Central memory CD8-positive, alpha-beta T cell (primary cell): Measurements from ENCODE around the gene EHMT1.
A peak's percentile ranks its signal among the peaks of the same experiment; 100 is the strongest.
"Not testable (repeated sequence)": the region's sequence is repeated elsewhere in the genome, so short reads cannot be mapped to it uniquely, and the experiment has no call there.

Experiments used
- ATAC-seq: fragments of 150-1000 bp; cut with Tn5 transposase; replicated peaks from 2 replicates; pipeline ENCODE4 v1.10.0; 2022; ENCODE audit warnings: mild to moderate bottlenecking, moderate FRiP score, moderate number of reproducible peaks; ENCODE audit not compliant: poor library complexity, severe bottlenecking; ENCODE audit errors: extremely low read depth
- DNase-seq, 2 donors: peaks; one replicate each; pipeline ENCODE4 v3.0.0; 2021; ENCODE audit warnings: low spot score in 2 of 2
- H3K27ac Mint-ChIP-seq: one replicate; pipeline ENCODE4 v1.8.0; 2022; ENCODE audit warnings: low read depth, mild to moderate bottlenecking, moderate library complexity, mixed read lengths
- H3K27me3 Mint-ChIP-seq: one replicate; pipeline ENCODE4 v1.8.0; 2022; ENCODE audit warnings: mixed read lengths
- H3K36me3 Mint-ChIP-seq: one replicate; pipeline ENCODE4 v1.8.0; 2022; ENCODE audit warnings: mild to moderate bottlenecking, moderate library complexity, mixed read lengths; ENCODE audit not compliant: insufficient read depth
- H3K4me1 Mint-ChIP-seq: one replicate; pipeline ENCODE4 v1.8.0; 2022; ENCODE audit warnings: mixed read lengths
- H3K4me3 Mint-ChIP-seq: one replicate; pipeline ENCODE4 v1.8.0; 2022; ENCODE audit warnings: mild to moderate bottlenecking, moderate library complexity, mixed read lengths
- H3K9me3 Mint-ChIP-seq: one replicate; pipeline ENCODE4 v1.8.0; 2022; ENCODE audit warnings: mixed read lengths

The EHMT1 gene

GRCh38 chr9:137731216-137731946 lies 112.6 kb downstream of the EHMT1 start:
- Mint-ChIP-seq H3K9me3 (peaks cover 9% of the 10 kb centered on the region), H3K36me3 (peaks cover 33% of the 10 kb centered on the region), H3K4me1 (peaks cover 41% of the 10 kb centered on the region), H3K27me3 (no peaks in the 10 kb centered on the region), H3K27ac (no peak overlapping the region), H3K4me3 (no peak overlapping the region)
- no peak for ATAC-seq
- no peak for DNase-seq

GRCh38 chr9:137731947-137732813 lies 113.4 kb downstream of the EHMT1 start:
- ATAC-seq = no peak
- Mint-ChIP-seq H3K27ac (no peak overlapping the region), H3K9me3 (peaks cover 9% of the 10 kb centered on the region), H3K27me3 (no peaks in the 10 kb centered on the region), H3K4me1 (peaks cover 35% of the 10 kb centered on the region), H3K36me3 (peaks cover 27% of the 10 kb centered on the region), H3K4me3 (no peak overlapping the region)
- no peak for DNase-seq

- H3K27ac Mint-ChIP-seq = no peak overlapping the region
- peaks cover 9% of the 10 kb centered on the region for H3K9me3 Mint-ChIP-seq
- H3K4me3 Mint-ChIP-seq = no peak overlapping the region
- peaks cover 29% of the 10 kb centered on the region for H3K4me1 Mint-ChIP-seq
- peaks cover 29% of the 10 kb centered on the region for H3K36me3 Mint-ChIP-seq
- ATAC-seq (no peak), DNase-seq (no peak)
- no peaks in the 10 kb centered on the region for H3K27me3 Mint-ChIP-seq
Measured at GRCh38 chr9:137733429-137733828, 114.6 kb downstream of the EHMT1 start.

- no peaks in the 10 kb centered on the region for H3K27me3 Mint-ChIP-seq
- ATAC-seq (no peak), DNase-seq (no peak)
- peaks cover 29% of the 10 kb centered on the region for H3K4me1 Mint-ChIP-seq
- no peak overlapping the region for H3K4me3 Mint-ChIP-seq
- peaks cover 9% of the 10 kb centered on the region for H3K9me3 Mint-ChIP-seq
- H3K27ac Mint-ChIP-seq = peak overlapping the region; percentile 5
- peaks cover 26% of the 10 kb centered on the region for H3K36me3 Mint-ChIP-seq
Measured at GRCh38 chr9:137734181-137734580, 115.4 kb downstream of the EHMT1 start.

GRCh38 chr9:137738182-137738696 lies 119.4 kb downstream of the EHMT1 start:
- Mint-ChIP-seq H3K27ac (peak overlapping the region; percentile 32), H3K36me3 (peaks cover 18% of the 10 kb centered on the region), H3K4me1 (peaks cover 34% of the 10 kb centered on the region)
- H3K9me3 Mint-ChIP-seq, DNase-seq, ATAC-seq, H3K27me3 Mint-ChIP-seq, H3K4me3 Mint-ChIP-seq: not testable (repeated sequence)

GRCh38 chr9:137738703-137739102 lies 119.9 kb downstream of the EHMT1 start:
- Mint-ChIP-seq H3K9me3 (peaks cover 9% of the 10 kb centered on the region), H3K36me3 (peaks cover 19% of the 10 kb centered on the region), H3K4me1 (peaks cover 33% of the 10 kb centered on the region), H3K27ac (no peak overlapping the region), H3K27me3 (no peaks in the 10 kb centered on the region), H3K4me3 (no peak overlapping the region)
- DNase-seq = no peak
- ATAC-seq = no peak

GRCh38 chr9:137739371-137740309 lies 120.8 kb downstream of the EHMT1 start:
- ATAC-seq = no peak
- Mint-ChIP-seq H3K4me1 (peaks cover 25% of the 10 kb centered on the region), H3K36me3 (peaks cover 25% of the 10 kb centered on the region), H3K4me3 (no peak overlapping the region), H3K27ac (no peak overlapping the region), H3K9me3 (no peaks in the 10 kb centered on the region), H3K27me3 (no peaks in the 10 kb centered on the region)
- DNase-seq = no peak

- peaks cover 25% of the 10 kb centered on the region for H3K4me1 Mint-ChIP-seq
- DNase-seq (no peak), ATAC-seq (no peak)
- no peak overlapping the region for H3K4me3 Mint-ChIP-seq
- H3K27me3 Mint-ChIP-seq = no peaks in the 10 kb centered on the region
- peaks cover 31% of the 10 kb centered on the region for H3K36me3 Mint-ChIP-seq
- no peaks in the 10 kb centered on the region for H3K9me3 Mint-ChIP-seq
- no peak overlapping the region for H3K27ac Mint-ChIP-seq
Measured at GRCh38 chr9:137740312-137740711, 121.5 kb downstream of the EHMT1 start.

- Mint-ChIP-seq H3K36me3 (peaks cover 41% of the 10 kb centered on the region), H3K27me3 (no peaks in the 10 kb centered on the region), H3K4me1 (peaks cover 25% of the 10 kb centered on the region), H3K4me3 (no peak overlapping the region), H3K9me3 (no peaks in the 10 kb centered on the region), H3K27ac (no peak overlapping the region)
- ATAC-seq = no peak
- DNase-seq = no peak
Measured at GRCh38 chr9:137741330-137741729, 122.5 kb downstream of the EHMT1 start.

- ATAC-seq (no peak), DNase-seq (no peak)
- Mint-ChIP-seq H3K27ac (peak overlapping the region; percentile 51), H3K4me3 (no peak overlapping the region), H3K9me3 (no peaks in the 10 kb centered on the region), H3K36me3 (peaks cover 45% of the 10 kb centered on the region), H3K4me1 (peaks cover 25% of the 10 kb centered on the region), H3K27me3 (no peaks in the 10 kb centered on the region)
Measured at GRCh38 chr9:137742698-137743097, 123.9 kb downstream of the EHMT1 start.

GRCh38 chr9:137743695-137744094 lies 124.9 kb downstream of the EHMT1 start:
- DNase-seq (no peak), ATAC-seq (no peak)
- no peak overlapping the region for H3K27ac Mint-ChIP-seq
- peaks cover 17% of the 10 kb centered on the region for H3K4me1 Mint-ChIP-seq
- no peaks in the 10 kb centered on the region for H3K27me3 Mint-ChIP-seq
- no peak overlapping the region for H3K4me3 Mint-ChIP-seq
- H3K36me3 Mint-ChIP-seq = peaks cover 44% of the 10 kb centered on the region
- no peaks in the 10 kb centered on the region for H3K9me3 Mint-ChIP-seq

- peaks cover 46% of the 10 kb centered on the region for H3K36me3 Mint-ChIP-seq
- no peak overlapping the region for H3K27ac Mint-ChIP-seq
- H3K4me3 Mint-ChIP-seq = no peak overlapping the region
- H3K9me3 Mint-ChIP-seq = no peaks in the 10 kb centered on the region
- H3K4me1 Mint-ChIP-seq = peaks cover 17% of the 10 kb centered on the region
- no peaks in the 10 kb centered on the region for H3K27me3 Mint-ChIP-seq
- DNase-seq (no peak), ATAC-seq (no peak)
Measured at GRCh38 chr9:137744632-137745183, 125.9 kb downstream of the EHMT1 start.
